Measurements from ENCODE around the gene OPCML.

- TF ChIP-seq ETV5 (CRISPR knock-in tag; IDR thresholded peaks at IDR 0.05; ENCODE audit: borderline replicate concordance) (no peak), ZMYM3 (CRISPR knock-in tag; IDR thresholded peaks at IDR 0.05) (no peak), FOXO1 (CRISPR knock-in tag; IDR thresholded peaks at IDR 0.05) (no peak), PHF20 (CRISPR knock-in tag; IDR thresholded peaks at IDR 0.05) (no peak), RXRB (CRISPR knock-in tag; IDR thresholded peaks at IDR 0.05; ENCODE audit: borderline replicate concordance) (no peak), NBN (conservative IDR thresholded peaks at IDR 0.05) (no peak), CTCF (CRISPR knock-in tag; IDR thresholded peaks at IDR 0.05) (no peak), NR1H2 (CRISPR knock-in tag; IDR thresholded peaks at IDR 0.05; ENCODE audit: borderline replicate concordance, low read depth) (no peak), ZNF652 (CRISPR knock-in tag; IDR thresholded peaks at IDR 0.05; ENCODE audit: borderline replicate concordance, low read depth) (no peak), CC2D1A (CRISPR knock-in tag; IDR thresholded peaks at IDR 0.05) (no peak), ZNF121 (CRISPR knock-in tag; IDR thresholded peaks at IDR 0.05) (no peak), ZNF292 (CRISPR knock-in tag; IDR thresholded peaks at IDR 0.05; ENCODE audit: borderline replicate concordance, low read depth) (no peak)
- TF ChIP-seq, protein P1, sequence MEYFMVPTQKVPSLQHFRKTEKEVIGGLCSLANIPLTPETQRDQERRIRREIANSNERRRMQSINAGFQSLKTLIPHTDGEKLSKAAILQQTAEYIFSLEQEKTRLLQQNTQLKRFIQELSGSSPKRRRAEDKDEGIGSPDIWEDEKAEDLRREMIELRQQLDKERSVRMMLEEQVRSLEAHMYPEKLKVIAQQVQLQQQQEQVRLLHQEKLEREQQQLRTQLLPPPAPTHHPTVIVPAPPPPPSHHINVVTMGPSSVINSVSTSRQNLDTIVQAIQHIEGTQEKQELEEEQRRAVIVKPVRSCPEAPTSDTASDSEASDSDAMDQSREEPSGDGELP (IDR thresholded peaks at IDR 0.05; ENCODE audit: borderline replicate concordance, low read depth) = no peak
Measured at GRCh38 chr11:132876705-132877104, 655.6 kb downstream of the OPCML start.

Data from HepG2 (cell line).